Upper lobe of left lung (tissue), 4 donors: Measurements from ENCODE around the gene MAG.

Experiments used
- EP300 ChIP-seq, 4 donors: sonication (generic); formaldehyde crosslinking; IDR thresholded peaks; one replicate each; pipeline ENCODE4 v1.5.1; 2017; ENCODE audit warnings: antibody characterized with exemption in 4 of 4, control low read depth in 2 of 4
- POLR2A ChIP-seq, 4 donors: fragments of 450-650 bp; IDR thresholded peaks; one replicate each; pipeline ENCODE4 v1.5.1; 2016 to 2017; ENCODE audit warnings: antibody characterized with exemption in 4 of 4, mild to moderate bottlenecking in 2 of 4
- POLR2AphosphoS5 ChIP-seq, 2 donors: sonication (generic); formaldehyde crosslinking; IDR thresholded peaks; one replicate each; pipeline ENCODE4 v1.5.1; 2017; ENCODE audit warnings: antibody characterized with exemption in 2 of 2
- TF ChIP-seq, protein P1 (sequence below), 6 experiments: fragments of 450-650 bp in 4 of 6; fragments of 200-600 bp in 2 of 6; sonication (generic) in 2 of 6; IDR thresholded peaks; one replicate each; pipeline ENCODE4 v1.5.1; 2016 to 2019; ENCODE audit warnings: antibody characterized with exemption in 6 of 6

- no peak for TF ChIP-seq EP300 (IDR thresholded peaks at IDR 0.05)
- TF ChIP-seq, protein P1, sequence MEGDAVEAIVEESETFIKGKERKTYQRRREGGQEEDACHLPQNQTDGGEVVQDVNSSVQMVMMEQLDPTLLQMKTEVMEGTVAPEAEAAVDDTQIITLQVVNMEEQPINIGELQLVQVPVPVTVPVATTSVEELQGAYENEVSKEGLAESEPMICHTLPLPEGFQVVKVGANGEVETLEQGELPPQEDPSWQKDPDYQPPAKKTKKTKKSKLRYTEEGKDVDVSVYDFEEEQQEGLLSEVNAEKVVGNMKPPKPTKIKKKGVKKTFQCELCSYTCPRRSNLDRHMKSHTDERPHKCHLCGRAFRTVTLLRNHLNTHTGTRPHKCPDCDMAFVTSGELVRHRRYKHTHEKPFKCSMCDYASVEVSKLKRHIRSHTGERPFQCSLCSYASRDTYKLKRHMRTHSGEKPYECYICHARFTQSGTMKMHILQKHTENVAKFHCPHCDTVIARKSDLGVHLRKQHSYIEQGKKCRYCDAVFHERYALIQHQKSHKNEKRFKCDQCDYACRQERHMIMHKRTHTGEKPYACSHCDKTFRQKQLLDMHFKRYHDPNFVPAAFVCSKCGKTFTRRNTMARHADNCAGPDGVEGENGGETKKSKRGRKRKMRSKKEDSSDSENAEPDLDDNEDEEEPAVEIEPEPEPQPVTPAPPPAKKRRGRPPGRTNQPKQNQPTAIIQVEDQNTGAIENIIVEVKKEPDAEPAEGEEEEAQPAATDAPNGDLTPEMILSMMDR (IDR thresholded peaks at IDR 0.05) = no peak
- TF ChIP-seq POLR2A (IDR thresholded peaks at IDR 0.05) = no peak
- TF ChIP-seq POLR2AphosphoS5 (IDR thresholded peaks at IDR 0.05) = no peak
Measured at GRCh38 chr19:35291916-35292315, at the start of gene MAG.
